ENCODE data around the gene SCARB2.

DNA sequence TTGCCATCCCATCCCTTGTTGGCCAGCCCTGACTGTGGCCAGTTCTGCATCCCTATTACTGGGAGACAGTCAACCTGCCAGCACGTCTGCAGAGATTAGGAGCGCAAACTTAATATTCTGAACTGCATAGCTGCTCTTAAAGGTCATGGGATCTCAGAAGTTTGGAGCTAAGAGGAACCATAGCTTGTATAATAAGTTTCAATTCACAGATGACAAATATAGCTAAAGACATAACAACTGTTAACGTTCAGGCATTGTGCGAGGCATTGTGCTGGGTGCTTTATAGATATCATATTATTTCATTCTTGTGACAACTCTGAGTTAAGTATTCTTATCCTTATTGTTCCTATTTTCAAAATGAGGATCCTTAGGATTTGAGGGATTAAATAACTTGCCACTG, 3.7 kb downstream of the SCARB2 start:
- TF ChIP-seq, protein P1, sequence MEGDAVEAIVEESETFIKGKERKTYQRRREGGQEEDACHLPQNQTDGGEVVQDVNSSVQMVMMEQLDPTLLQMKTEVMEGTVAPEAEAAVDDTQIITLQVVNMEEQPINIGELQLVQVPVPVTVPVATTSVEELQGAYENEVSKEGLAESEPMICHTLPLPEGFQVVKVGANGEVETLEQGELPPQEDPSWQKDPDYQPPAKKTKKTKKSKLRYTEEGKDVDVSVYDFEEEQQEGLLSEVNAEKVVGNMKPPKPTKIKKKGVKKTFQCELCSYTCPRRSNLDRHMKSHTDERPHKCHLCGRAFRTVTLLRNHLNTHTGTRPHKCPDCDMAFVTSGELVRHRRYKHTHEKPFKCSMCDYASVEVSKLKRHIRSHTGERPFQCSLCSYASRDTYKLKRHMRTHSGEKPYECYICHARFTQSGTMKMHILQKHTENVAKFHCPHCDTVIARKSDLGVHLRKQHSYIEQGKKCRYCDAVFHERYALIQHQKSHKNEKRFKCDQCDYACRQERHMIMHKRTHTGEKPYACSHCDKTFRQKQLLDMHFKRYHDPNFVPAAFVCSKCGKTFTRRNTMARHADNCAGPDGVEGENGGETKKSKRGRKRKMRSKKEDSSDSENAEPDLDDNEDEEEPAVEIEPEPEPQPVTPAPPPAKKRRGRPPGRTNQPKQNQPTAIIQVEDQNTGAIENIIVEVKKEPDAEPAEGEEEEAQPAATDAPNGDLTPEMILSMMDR (conservative IDR thresholded peaks at IDR 0.05; ENCODE audit: low read depth in 2 of 2) = no peak
- TF ChIP-seq EZH2phosphoT487 (IDR thresholded peaks at IDR 0.05; ENCODE audit: unreplicated experiment) = no peak
- no peak for TF ChIP-seq CREB1 (CRISPR knock-in tag; IDR thresholded peaks at IDR 0.05; ENCODE audit: low read depth)
- TF ChIP-seq, protein P2, sequence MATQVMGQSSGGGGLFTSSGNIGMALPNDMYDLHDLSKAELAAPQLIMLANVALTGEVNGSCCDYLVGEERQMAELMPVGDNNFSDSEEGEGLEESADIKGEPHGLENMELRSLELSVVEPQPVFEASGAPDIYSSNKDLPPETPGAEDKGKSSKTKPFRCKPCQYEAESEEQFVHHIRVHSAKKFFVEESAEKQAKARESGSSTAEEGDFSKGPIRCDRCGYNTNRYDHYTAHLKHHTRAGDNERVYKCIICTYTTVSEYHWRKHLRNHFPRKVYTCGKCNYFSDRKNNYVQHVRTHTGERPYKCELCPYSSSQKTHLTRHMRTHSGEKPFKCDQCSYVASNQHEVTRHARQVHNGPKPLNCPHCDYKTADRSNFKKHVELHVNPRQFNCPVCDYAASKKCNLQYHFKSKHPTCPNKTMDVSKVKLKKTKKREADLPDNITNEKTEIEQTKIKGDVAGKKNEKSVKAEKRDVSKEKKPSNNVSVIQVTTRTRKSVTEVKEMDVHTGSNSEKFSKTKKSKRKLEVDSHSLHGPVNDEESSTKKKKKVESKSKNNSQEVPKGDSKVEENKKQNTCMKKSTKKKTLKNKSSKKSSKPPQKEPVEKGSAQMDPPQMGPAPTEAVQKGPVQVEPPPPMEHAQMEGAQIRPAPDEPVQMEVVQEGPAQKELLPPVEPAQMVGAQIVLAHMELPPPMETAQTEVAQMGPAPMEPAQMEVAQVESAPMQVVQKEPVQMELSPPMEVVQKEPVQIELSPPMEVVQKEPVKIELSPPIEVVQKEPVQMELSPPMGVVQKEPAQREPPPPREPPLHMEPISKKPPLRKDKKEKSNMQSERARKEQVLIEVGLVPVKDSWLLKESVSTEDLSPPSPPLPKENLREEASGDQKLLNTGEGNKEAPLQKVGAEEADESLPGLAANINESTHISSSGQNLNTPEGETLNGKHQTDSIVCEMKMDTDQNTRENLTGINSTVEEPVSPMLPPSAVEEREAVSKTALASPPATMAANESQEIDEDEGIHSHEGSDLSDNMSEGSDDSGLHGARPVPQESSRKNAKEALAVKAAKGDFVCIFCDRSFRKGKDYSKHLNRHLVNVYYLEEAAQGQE (IDR thresholded peaks at IDR 0.05; ENCODE audit: unreplicated experiment) = no peak
- TF ChIP-seq ZNF331 (CRISPR knock-in tag; IDR thresholded peaks at IDR 0.05; ENCODE audit: low read depth) = no peak
- no peak for TF ChIP-seq EZH2 (IDR thresholded peaks at IDR 0.05; ENCODE audit: low read depth, unreplicated experiment)
- no peak for TF ChIP-seq POLR2AphosphoS5 (IDR thresholded peaks at IDR 0.05; ENCODE audit: low read depth)
- TF ChIP-seq, protein P3, sequence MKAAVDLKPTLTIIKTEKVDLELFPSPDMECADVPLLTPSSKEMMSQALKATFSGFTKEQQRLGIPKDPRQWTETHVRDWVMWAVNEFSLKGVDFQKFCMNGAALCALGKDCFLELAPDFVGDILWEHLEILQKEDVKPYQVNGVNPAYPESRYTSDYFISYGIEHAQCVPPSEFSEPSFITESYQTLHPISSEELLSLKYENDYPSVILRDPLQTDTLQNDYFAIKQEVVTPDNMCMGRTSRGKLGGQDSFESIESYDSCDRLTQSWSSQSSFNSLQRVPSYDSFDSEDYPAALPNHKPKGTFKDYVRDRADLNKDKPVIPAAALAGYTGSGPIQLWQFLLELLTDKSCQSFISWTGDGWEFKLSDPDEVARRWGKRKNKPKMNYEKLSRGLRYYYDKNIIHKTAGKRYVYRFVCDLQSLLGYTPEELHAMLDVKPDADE (IDR thresholded peaks at IDR 0.05) = no peak
- TF ChIP-seq JUNB (IDR thresholded peaks at IDR 0.05; ENCODE audit: unreplicated experiment) = no peak
- TF ChIP-seq ZNF114 (CRISPR knock-in tag; IDR thresholded peaks at IDR 0.05) = no peak
- TF ChIP-seq STAT1 (IDR thresholded peaks at IDR 0.05; ENCODE audit: unreplicated experiment) = no peak
